ENCODE results near the gene CFAP74.

DNA sequence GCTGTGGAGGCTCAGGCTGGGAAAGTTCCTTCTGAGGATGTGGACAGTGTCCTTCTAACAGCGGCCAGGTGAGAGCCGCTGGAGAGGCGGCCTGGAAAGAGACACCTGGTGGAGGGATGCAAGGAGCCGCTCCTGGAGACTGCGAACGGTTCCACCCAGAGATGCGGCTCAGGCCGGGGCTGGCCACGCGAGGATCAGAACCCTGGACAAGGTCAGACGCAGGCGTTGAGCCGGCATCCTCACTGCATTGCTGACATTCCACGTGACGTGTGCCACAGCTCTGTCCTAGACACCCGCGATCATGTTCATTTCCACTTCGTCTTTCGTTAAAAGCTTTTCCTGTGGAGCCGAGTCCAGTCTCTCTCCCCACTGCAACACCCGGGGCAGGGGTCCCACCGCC, 28.8 kb downstream of the CFAP74 start:
- TF ChIP-seq, protein P1, sequence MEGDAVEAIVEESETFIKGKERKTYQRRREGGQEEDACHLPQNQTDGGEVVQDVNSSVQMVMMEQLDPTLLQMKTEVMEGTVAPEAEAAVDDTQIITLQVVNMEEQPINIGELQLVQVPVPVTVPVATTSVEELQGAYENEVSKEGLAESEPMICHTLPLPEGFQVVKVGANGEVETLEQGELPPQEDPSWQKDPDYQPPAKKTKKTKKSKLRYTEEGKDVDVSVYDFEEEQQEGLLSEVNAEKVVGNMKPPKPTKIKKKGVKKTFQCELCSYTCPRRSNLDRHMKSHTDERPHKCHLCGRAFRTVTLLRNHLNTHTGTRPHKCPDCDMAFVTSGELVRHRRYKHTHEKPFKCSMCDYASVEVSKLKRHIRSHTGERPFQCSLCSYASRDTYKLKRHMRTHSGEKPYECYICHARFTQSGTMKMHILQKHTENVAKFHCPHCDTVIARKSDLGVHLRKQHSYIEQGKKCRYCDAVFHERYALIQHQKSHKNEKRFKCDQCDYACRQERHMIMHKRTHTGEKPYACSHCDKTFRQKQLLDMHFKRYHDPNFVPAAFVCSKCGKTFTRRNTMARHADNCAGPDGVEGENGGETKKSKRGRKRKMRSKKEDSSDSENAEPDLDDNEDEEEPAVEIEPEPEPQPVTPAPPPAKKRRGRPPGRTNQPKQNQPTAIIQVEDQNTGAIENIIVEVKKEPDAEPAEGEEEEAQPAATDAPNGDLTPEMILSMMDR (IDR thresholded peaks at IDR 0.05; ENCODE audit: poor library complexity, severe bottlenecking) = no peak
- TF ChIP-seq TAF1 (IDR thresholded peaks at IDR 0.05; ENCODE audit: low read depth) = no peak
- no peak for TF ChIP-seq EZH2 (IDR thresholded peaks at IDR 0.05; ENCODE audit: borderline replicate concordance, insufficient read depth, low read length, poor library complexity, severe bottlenecking)
- TF ChIP-seq MXI1 (conservative IDR thresholded peaks at IDR 0.05; ENCODE audit: poor library complexity, severe bottlenecking) = no peak

Data from neural cell (in vitro differentiated cells).